ENCODE data around the gene JPH3. TPM values are rescaled to one million over a fixed set of nuclear protein-coding genes. Genes with fewer than 3 reads are reported as not detected.

The JPH3 gene
- total and polyA plus RNA-seq, 12 donors: 0.06 to 0.79 (median 0.10) TPM; not detected in 6

- Histone ChIP-seq H3K9me3 (no peaks in the 10 kb centered on the region), H3K27ac (peak overlapping the region in 2 of 10 donors; percentile 5 to 33), H3K27me3 (no peaks in the 10 kb centered on the region), H3K4me3 (no peak overlapping the region), H3K36me3 (peaks cover 0 to 68% (median 0%) of the 10 kb centered on the region in 9 donors), H3K4me1 (peaks cover 0 to 20% (median 8%) of the 10 kb centered on the region in 9 donors)
- intact Hi-C loops (cut with DNase I): no loop called here
- WGBS, 2 donors: 65 to 74% methylated on average over 11 of the region's 11 CpGs
- ATAC-seq: peak; percentile 55 to 94 (median 84)
- peak; percentile 35 to 53 for DNase-seq
- no peak for TF ChIP-seq CTCF (IDR thresholded peaks at IDR 0.05)
These were observed 138.7 kb downstream of the JPH3 start for GRCh38 chr16:87740909-87741424.

DNA sequence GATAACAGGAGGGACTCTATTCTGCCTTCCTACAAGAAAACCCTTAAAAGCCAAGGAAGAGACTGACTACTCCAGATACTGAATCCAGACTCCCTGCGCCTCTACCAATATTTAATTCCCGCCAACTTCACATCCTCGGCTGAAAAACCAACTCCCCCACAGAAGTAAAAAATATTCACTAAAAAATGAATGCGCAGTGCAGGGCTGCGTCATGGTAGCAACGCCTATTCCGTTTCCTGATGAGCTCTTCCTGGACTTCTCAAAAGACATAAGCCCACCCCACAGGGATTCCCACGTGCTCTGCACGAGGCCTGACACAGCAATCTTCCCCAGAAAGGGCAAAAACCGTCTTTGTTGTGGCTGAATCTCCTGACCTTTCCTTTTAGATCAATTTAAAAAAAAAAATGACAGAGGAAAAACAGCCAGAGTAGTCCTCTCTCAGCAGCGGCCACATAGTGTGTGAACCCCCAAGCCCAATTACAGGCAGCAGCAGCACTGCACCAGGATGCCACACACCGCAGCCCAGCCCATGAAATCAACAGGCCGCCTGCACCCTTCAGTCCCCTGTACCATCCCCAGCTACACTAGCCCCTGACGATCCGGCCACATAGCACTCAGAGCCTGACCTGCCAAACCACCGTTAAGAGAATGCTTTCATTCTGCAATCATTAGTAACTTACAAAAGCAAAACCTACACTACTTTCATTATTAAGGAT, 139.6 kb downstream of the JPH3 start:
- no peaks in the 10 kb centered on the region for H3K27me3 ChIP-seq
- H3K4me3 ChIP-seq: no peak overlapping the region
- peaks cover 0 to 20% (median 8%) of the 10 kb centered on the region in 9 donors for H3K4me1 ChIP-seq
- peak overlapping the region in 1 of 10 donors; percentile 5 for H3K27ac ChIP-seq
- peaks cover 0 to 68% (median 5%) of the 10 kb centered on the region in 9 donors for H3K36me3 ChIP-seq
- H3K9me3 ChIP-seq: no peaks in the 10 kb centered on the region
- ATAC-seq (no peak), DNase-seq (no peak)
- TF ChIP-seq CTCF (IDR thresholded peaks at IDR 0.05): no peak
- intact Hi-C loops (cut with DNase I): no loop called here
- WGBS, 2 donors: 89 to 91% methylated on average over 16 of the region's 16 CpGs

DNA sequence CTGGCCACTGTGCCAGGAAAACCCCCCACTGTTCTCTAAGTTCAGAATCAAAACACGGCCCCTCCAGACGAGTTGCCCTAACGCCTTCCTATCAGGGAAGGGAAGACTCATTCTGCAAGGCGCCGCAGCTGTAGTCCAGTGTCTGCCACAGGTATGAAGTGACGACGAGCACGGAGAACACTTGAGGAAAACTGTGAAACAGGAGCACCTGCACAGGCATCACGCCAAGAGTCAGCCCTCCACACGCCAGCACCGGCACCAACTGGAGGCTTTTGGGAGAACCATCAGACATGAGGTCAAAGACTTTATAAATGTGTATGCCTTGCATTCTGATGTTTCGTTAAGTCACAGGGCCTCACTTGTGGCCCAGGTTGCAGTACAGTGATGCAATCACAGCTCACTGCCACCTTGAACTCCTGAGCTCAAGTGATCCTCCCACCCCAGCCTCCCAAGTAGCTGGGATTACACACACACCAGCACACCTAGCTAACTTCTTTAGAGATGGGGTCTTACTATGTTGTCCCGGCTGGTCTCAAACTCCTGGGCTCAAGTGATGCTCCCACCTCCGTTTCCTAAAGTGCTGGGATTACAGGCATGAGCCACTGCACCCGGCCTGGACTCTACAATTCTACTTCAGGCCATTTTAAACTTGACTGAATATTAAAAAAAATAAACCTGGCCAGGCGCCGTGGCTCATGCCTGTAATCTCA, 140.6 kb downstream of the JPH3 start:
- no peak for DNase-seq
- TF ChIP-seq CTCF (IDR thresholded peaks at IDR 0.05): no peak
- Histone ChIP-seq H3K9me3 (no peaks in the 10 kb centered on the region), H3K27ac (no peak overlapping the region), H3K4me1 (peaks cover 0 to 20% (median 8%) of the 10 kb centered on the region in 9 donors), H3K36me3 (peaks cover 0 to 73% (median 11%) of the 10 kb centered on the region in 9 donors), H3K4me3 (no peak overlapping the region), H3K27me3 (no peaks in the 10 kb centered on the region)
- no peak for ATAC-seq
- WGBS, 2 donors: 87 to 93% methylated on average over 17 of the region's 17 CpGs
- intact Hi-C loops (cut with DNase I): no loop called here

DNA sequence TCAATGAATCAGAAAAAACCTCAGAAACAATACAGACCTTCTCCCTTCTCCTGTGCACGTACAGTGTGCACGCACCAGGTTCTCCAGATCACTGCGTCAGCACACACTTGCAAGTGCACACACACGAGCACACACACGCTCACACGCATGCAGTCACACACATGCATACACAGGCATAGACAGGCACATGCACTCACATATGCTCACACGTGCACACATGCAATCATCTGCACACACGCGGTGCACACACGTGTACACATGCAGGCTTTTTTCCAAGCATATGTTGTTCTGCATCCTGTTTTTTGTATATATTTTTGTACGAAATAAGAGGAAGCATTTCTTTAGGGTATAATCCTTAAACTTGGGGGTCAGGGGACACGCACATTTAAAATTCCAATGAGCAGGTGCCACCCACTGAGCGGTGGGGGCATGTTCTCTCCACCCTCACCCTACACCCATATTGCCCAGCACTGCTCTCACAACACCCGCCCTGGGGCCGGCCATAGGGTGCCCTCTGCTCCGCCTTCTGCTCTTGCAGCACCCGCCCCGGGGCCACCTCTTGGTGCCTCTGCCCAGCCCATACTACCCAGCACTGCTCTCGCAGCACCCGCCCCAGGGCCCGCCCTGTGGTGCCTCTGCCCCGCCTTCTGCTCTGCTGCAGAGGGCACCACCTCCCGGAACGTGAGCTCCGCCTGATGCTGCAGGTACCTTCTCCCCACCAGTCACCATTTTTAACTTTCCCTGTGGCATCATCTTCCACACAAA, 142.6 kb downstream of the JPH3 start:
- Histone ChIP-seq H3K36me3 (peaks cover 0 to 87% (median 16%) of the 10 kb centered on the region in 9 donors), H3K4me3 (no peak overlapping the region), H3K27ac (no peak overlapping the region), H3K4me1 (peaks cover 0 to 20% (median 8%) of the 10 kb centered on the region in 9 donors), H3K27me3 (no peaks in the 10 kb centered on the region), H3K9me3 (no peaks in the 10 kb centered on the region)
- DNase-seq (no peak), ATAC-seq (peak in 1 of 8 donors; percentile 15)
- WGBS, 2 donors: 92 to 94% methylated on average over 25 of the region's 25 CpGs
- TF ChIP-seq CTCF (IDR thresholded peaks at IDR 0.05): no peak
- intact Hi-C loops (cut with DNase I): no loop called here

Data from heart right ventricle (tissue), 16 donors.